H1 (cell line): ENCODE results near the gene CENATAC. TPM values are rescaled to one million over a fixed set of nuclear protein-coding genes. Genes with fewer than 3 reads are reported as not detected.

ENCODE experiments used
- ASH2L ChIP-seq: fragments of 200-600, 300-600 bp; sonication (generic); IDR thresholded peaks from one replicate; pipeline ENCODE4 v1.7.1; 2017; ENCODE audit warnings: low read length
- GABPA ChIP-seq: IDR thresholded peaks from 2 replicates; pipeline ENCODE4 v1.6.1; 2011; ENCODE audit warnings: mild to moderate bottlenecking, low read length, moderate library complexity, borderline replicate concordance; ENCODE audit not compliant: insufficient read depth
- GTF2F1 ChIP-seq: IDR thresholded peaks from 2 replicates; pipeline ENCODE4 v1.6.1; 2012; ENCODE audit warnings: low read depth, low read length, improper control_type of control experiment, borderline replicate concordance
- HDAC2 ChIP-seq, 2 experiments: fragments of 300-600 bp in 1 of 2; sonication (generic) in 1 of 2; IDR thresholded peaks; 2 replicates each; pipeline ENCODE4 v1.6.1; 2011 to 2012; ENCODE audit warnings: low read depth in 2 of 2, low read length in 2 of 2, mild to moderate bottlenecking in 2 of 2, moderate library complexity in 2 of 2, borderline replicate concordance in 1 of 2, inconsistent platforms in 1 of 2
- HDAC6 ChIP-seq: IDR thresholded peaks from one replicate; pipeline ENCODE4 v1.7.1; 2012; ENCODE audit warnings: low read depth, mild to moderate bottlenecking, inconsistent platforms, low read length, moderate library complexity
- MAFK ChIP-seq: IDR thresholded peaks from 2 replicates; pipeline ENCODE4 v1.6.1; 2012; ENCODE audit warnings: low read depth, mild to moderate bottlenecking, improper control_type of control experiment, low read length
- PHF8 ChIP-seq: fragments of 200-600 bp; sonication (generic); conservative IDR thresholded peaks from 2 replicates; pipeline ENCODE4 v1.7.1; 2012; ENCODE audit warnings: low read depth, mild to moderate bottlenecking, inconsistent platforms, low read length, moderate library complexity
- POLR2A ChIP-seq, 2 experiments: IDR thresholded peaks; 1 replicate in 1 of 2; 2 replicates in 1 of 2; pipeline ENCODE4 v1.6.1; 2011; ENCODE audit warnings: low read depth in 2 of 2, low read length in 2 of 2, mild to moderate bottlenecking in 2 of 2; ENCODE audit errors: control extremely low read depth in 1 of 2
- RAD21 ChIP-seq, 2 experiments: IDR thresholded peaks in 1 of 2; conservative IDR thresholded peaks in 1 of 2; 2 replicates each; pipeline ENCODE4 v1.6.1; 2011; ENCODE audit warnings: low read depth in 2 of 2, low read length in 2 of 2, improper control_type of control experiment in 1 of 2, inconsistent platforms in 1 of 2, mild to moderate bottlenecking in 1 of 2, moderate library complexity in 1 of 2
- RFX5 ChIP-seq: IDR thresholded peaks from 2 replicates; pipeline ENCODE4 v1.6.1; 2011; ENCODE audit warnings: low read depth, low read length, improper control_type of control experiment, borderline replicate concordance
- RNF2 ChIP-seq: fragments of 200-900, 300-1000 bp; sonication (generic); IDR thresholded peaks from 2 replicates; pipeline ENCODE4 v1.7.1; 2016; ENCODE audit warnings: borderline replicate concordance, low read depth, mild to moderate bottlenecking, antibody characterized with exemption, low read length; ENCODE audit not compliant: poor library complexity, severe bottlenecking; ENCODE audit errors: missing control alignments
- SIN3A ChIP-seq, 2 experiments: IDR thresholded peaks in 1 of 2; conservative IDR thresholded peaks in 1 of 2; 2 replicates each; pipeline ENCODE4 v1.6.1; 2011 to 2012; ENCODE audit warnings: low read length in 2 of 2, improper control_type of control experiment in 1 of 2, low read depth in 1 of 2, mild to moderate bottlenecking in 1 of 2
- SP1 ChIP-seq: IDR thresholded peaks from 2 replicates; pipeline ENCODE4 v1.6.1; 2011; ENCODE audit warnings: low read depth, low read length
- SUZ12 ChIP-seq: fragments of 200-600 bp; sonication (generic); IDR thresholded peaks from 2 replicates; pipeline ENCODE4 v1.6.1; 2012; ENCODE audit warnings: mild to moderate bottlenecking, inconsistent platforms, low read length, moderate library complexity, mixed read lengths
- TAF7 ChIP-seq: optimal IDR thresholded peaks from 2 replicates; pipeline ENCODE3; 2011; ENCODE audit warnings: low read depth, mild to moderate bottlenecking, inconsistent platforms, low read length, moderate library complexity, borderline replicate concordance
- TBP ChIP-seq: IDR thresholded peaks from 2 replicates; pipeline ENCODE4 v1.6.1; 2011; ENCODE audit warnings: low read depth, low read length, improper control_type of control experiment
- TCF12 ChIP-seq: IDR thresholded peaks from 2 replicates; pipeline ENCODE4 v1.6.1; 2011; ENCODE audit warnings: low read depth, mild to moderate bottlenecking, low read length
- YY1 ChIP-seq: IDR thresholded peaks from 2 replicates; pipeline ENCODE4 v1.6.1; 2011; ENCODE audit warnings: low read depth, mild to moderate bottlenecking, low read length
- polyA plus RNA-seq, 7 experiments: library from polyadenylated mRNA; depleted of rRNA in 3 of 7; stranded (reverse) in 5 of 7; unstranded in 2 of 7; fragments of >200 nt in 5 of 7; fragments of 200-250 nt in 2 of 7; gene quantifications; 1 replicate in 5 of 7; 2 replicates in 1 of 7; 4 replicates in 1 of 7; pipeline versions ENCODE4 v1.2.1 to v1.2.3, GENCODE V29; 2011 to 2013; ENCODE audit warnings: missing spikeins in 2 of 7, mixed read lengths in 2 of 7
- total RNA-seq: library from RNA; stranded (reverse); fragmentation: NEBNext Ultra II Directional; extraction: Animal tissue kit (Norgen Biotek cat#: 25700); gene quantifications from 2 replicates; pipeline ENCODE4 v1.2.1, GENCODE V29; 2021

CENATAC gene
- total and polyA plus RNA-seq, 2 of the 8 experiments (the other 6 are each of a cell fraction or from before 2014, with no cell fraction given), result 22.7 to 36.4 TPM

- TF ChIP-seq TCF12 (0 out of 2 replicates have a peak, but pooled peaks have one; percentile 10), SIN3A (conservative IDR thresholded peaks at IDR 0.05 in 1 of 2, IDR thresholded peaks at IDR 0.05 in 1 of 2; ENCODE audit: low read depth in 1 of 2, low read length in 2 of 2) (0 out of 4 replicates have a peak, but pooled peaks have one; percentile 39 to 63), RNF2 (no peak), PHF8 (peak; percentile 92), SP1 (peak; percentile 48; the same call in 1 of the 2 replicates), RAD21 (IDR thresholded peaks at IDR 0.05 in 1 of 2, conservative IDR thresholded peaks at IDR 0.05 in 1 of 2; ENCODE audit: low read depth in 2 of 2, low read length in 2 of 2) (peak in 1 of 2 experiments; percentile 14; a peak in 1 of 4 replicates), HDAC6 (no peak), RFX5 (no peak), GTF2F1 (no peak), MAFK (no peak), TAF7 (peak; percentile 49), POLR2A (IDR thresholded peaks at IDR 0.05; ENCODE audit: control extremely low read depth in 1 of 2, low read depth in 2 of 2, low read length in 2 of 2) (peak; percentile 42 to 66; a peak in 2 of 3 replicates), GABPA (peak; percentile 21; the same call in 1 of the 2 replicates), YY1 (peak; percentile 60; the same call in 1 of the 2 replicates), HDAC2 (IDR thresholded peaks at IDR 0.05; ENCODE audit: borderline replicate concordance in 1 of 2, low read depth in 2 of 2, low read length in 2 of 2) (0 out of 4 replicates have a peak, but pooled peaks of 1 of the 2 experiments have one; percentile 54), TBP (peak; percentile 47), ASH2L (peak; percentile 18), SUZ12 (no peak)
Measured at GRCh38 chr11:119057000-119057769, 59.2 kb downstream of the CENATAC start, which contains the start of gene HYOU1 (continued).
